GM18499 (cell line): ENCODE data around the gene ZNF326.
"Not testable (repeated sequence)": the region's sequence is repeated elsewhere in the genome, so short reads cannot be mapped to it uniquely, and the experiment has no call there.

Experiments used
- ATAC-seq: cut with Tn5 transposase; IDR thresholded peaks from one replicate; pipeline ENCODE4 v1.9.1; 2021; ENCODE audit warnings: moderate number of reproducible peaks; ENCODE audit not compliant: insufficient read depth, unreplicated experiment

Gene ZNF326

GRCh38 chr1:89995598-89996449, 914 bp downstream of the ZNF326 start:
- no peak for ATAC-seq

GRCh38 chr1:89996450-89997110, 1.7 kb downstream of the ZNF326 start:
- no peak for ATAC-seq

GRCh38 chr1:89997152-89997551, 2.2 kb downstream of the ZNF326 start:
- not testable (repeated sequence) for ATAC-seq

DNA sequence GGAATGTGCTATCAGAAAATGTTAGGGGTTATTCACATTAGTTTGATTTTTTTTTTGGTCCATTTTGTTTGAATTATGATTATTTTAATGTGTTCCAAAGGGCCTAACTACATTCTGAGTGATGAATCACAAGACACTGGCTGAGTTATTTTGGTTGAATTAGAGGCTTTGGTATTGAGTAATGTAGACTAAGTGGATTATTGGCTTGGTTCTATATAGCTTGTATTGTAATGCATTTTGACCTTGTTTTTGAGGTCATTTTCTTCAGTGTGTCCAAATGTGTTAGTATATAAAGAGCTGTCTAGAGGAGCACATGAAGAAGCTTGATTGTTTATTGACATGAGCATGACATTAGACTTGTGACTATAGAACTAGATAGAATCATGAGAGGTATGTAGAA, 3.4 kb downstream of the ZNF326 start:
- ATAC-seq = no peak

- no peak for ATAC-seq
Measured at GRCh38 chr1:89999208-89999607, 4.3 kb downstream of the ZNF326 start.

DNA sequence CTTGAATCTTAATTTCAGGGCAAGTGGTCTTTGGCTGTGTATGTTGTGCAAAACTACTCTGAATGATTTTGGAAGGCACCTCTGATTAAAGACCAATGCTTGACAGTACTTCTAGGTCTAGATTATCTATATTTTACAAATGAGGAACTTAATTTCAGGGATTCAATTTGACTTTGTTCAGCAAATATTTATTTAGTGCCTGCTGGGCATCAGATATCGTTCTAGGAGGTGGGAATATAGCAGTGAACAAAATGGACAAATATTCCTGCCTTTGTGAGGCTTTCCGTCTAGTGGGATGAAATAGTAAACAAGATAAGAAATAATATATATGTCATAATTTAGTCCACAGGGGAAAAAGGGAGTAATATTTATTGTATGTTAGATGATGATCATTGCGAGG, 4.7 kb downstream of the ZNF326 start:
- ATAC-seq = no peak

GRCh38 chr1:90000934-90001676, 6.2 kb downstream of the ZNF326 start:
- ATAC-seq = peak; percentile 54

DNA sequence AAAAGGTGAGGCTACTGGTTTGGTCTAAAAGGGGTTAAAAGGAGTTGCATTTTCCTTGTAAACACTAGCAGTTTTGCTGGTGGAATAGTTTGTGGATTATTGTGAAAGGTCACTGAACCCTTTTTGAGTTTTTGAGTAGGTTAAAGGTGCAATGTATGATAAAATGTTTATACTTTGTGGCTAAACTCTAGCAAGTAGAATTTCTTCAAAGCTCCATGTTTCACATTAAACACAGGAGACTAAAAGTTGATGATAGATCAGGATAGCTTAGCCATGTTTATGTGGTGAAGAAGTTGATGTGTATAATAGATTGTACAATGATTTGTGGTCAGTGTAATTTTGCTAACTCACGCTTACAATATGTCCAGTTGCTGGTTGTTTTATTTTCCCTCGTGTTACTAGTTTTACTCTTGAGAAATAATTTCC, 13.1 kb downstream of the ZNF326 start:
- ATAC-seq = no peak

GRCh38 chr1:90012300-90012699, 17.4 kb downstream of the ZNF326 start:
- no peak for ATAC-seq

DNA sequence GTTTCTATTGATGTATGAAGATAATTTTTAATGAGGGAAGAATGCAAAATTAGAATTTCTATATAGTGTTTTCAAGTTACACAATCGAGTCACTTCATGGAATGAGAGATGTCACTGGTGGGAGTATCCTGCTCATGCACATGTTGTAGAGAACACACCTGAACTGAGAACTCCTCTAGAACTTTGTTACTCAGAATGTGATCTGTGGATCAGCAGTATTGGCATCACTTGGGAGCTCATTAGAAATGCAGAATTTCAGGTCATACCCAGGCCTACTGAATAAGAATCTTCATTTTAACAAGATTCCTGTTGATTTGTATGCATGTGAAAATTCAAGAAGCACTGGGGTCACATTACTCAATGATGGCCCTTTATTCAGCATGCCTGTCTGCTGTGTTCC, 28.8 kb downstream of the ZNF326 start:
- no peak for ATAC-seq

DNA sequence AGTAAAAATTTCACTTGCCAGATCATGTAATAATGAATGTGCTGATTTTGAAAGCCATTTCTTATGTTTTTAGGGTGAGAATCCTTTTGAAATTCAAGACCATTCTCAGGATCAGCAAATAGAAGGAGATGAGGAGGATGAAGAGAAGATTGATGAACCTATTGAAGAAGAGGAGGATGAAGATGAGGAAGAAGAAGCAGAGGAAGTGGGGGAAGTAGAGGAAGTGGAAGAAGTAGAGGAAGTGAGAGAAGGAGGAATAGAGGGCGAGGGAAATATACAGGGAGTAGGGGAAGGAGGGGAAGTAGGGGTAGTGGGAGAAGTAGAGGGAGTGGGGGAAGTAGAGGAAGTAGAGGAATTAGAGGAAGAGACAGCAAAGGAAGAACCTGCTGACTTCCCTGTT, 32.4 kb downstream of the ZNF326 start:
- no peak for ATAC-seq

DNA sequence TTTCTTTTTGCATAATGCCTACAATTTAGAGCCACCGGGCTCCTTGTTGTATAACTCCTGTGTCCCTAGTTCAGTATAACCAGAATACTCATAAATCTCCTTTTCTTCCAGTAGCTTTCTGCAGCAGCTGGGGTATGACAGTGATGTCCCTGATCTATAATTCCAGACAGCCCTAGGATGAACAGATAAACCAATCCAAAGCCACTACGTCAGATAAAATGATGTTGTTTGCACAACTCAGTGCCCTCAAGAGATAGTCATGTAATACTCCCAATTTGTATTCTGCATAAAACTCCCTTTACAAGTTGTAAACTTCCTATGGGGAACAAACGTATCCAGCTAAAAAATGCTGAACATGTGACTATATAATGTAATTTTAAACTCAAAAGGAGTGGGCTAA, 44.7 kb downstream of the ZNF326 start:
- ATAC-seq = no peak

DNA sequence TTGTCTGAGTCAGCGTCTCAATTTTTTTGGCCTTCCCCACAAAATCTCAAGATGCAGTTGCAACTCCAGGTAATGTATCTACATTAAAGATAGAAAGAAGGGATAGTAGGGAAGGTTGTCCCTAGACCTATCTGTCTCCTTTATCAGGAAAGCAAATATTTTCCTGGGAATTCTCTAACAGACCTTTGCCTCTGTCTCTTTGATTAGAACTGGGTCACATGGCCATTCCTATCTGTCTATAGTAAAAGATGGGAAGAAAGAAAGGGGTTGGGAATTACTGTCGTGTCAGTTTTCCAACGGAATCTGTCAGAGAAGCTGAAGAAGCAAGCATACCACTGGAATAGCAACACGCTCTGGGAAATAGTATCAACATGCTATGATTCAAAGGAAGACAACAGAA, 48.7 kb downstream of the ZNF326 start:
- no peak for ATAC-seq

- ATAC-seq = no peak
Measured at GRCh38 chr1:90044346-90044745, 49.4 kb downstream of the ZNF326 start.

DNA sequence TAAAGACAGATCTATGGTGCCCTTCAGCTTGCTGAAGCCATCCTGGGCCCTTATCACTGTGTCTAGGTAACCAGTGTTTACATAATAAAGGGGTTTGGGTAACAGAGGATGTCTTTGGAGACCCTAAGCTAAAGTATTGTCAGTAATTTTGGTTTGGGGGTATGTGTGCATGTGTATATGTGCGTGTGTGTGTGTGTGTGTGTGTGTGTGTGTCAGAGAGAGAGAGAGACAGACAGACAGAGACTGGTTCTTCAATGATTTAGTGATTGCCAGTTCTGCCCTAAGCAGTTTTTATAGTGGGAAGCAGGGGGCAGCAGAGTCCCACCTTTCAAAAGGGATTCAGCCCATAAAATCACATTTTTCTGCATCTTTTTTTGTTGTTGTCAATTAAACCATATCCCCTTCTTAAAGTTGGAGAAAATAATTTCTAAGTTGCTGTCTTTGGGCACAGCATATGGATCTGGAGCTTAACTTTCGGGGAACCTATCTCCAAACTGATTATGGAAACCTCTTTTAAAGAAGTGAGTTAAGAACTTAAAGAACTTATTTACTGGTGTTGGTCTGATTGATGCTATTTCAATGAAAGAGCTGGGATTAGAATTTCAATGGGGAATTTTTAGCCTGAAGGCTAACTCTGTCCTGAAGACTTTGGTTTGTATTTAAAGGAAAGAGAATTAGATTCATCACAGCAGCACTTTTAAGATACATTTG, 51.1 kb downstream of the ZNF326 start:
- ATAC-seq = no peak

- no peak for ATAC-seq
Measured at GRCh38 chr1:90046635-90047034, 51.7 kb downstream of the ZNF326 start.

DNA sequence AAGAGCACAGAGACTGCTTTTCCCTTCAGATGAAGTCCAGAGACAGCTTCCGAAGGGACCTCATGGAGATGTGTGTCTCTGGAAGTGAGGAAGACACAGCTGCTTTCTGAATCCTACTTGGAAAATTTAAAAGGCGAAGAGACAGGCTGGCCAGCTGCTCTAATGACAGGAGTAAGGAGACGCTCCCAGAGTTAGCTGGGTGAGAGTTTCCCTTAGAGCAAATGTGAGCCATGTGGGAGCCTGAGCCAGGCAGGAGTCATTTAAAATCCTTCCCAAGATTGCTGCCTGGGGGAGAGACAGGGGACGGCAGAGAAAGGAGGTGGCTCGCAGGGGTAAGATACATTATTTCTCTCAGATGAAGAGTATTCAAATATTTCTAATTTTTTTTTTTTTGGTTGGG, 53.1 kb downstream of the ZNF326 start:
- no peak for ATAC-seq

DNA sequence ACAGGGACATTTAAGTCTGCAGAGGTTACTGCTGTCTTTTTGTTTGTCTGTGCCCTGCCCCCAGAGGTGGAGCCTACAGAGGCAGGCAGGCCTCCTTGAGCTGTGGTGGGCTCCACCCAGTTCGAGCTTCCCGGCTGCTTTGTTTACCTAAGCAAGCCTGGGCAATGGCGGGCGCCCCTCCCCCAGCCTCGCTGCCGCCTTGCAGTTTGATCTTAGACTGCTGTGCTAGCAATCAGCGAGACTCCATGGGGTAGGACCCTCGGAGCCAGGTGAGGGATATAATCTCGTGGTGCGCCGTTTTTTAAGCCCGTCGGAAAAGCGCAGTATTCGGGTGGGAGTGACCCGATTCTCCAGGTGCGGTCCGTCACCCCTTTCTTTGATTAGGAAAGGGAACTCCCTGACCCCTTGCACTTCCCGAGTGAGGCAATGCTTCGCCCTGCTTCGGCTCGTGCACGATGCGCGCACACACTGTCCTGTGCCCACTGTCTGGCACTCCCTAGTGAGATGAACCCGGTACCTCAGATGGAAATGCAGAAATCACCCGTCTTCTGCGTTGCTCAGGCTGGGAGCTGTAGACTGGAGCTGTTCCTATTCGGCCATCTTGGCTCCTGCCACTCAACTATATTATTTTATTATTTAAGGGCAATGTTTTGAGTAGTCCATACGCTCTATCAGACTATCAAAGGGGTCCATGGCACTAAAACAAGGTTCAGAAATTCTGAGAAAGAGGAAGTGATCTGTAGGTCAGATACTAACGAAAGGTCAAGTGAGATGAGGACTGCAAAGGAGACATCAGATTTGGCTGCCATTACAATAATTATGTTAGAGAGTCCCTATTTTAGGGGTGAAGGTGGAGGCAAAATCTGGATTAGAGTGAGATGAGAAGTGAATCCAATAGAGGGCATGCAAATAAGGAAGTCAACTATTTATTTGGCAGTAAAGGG, 68.1 kb downstream of the ZNF326 start:
- ATAC-seq = not testable (repeated sequence)

GRCh38 chr1:90064109-90064508, 69.2 kb downstream of the ZNF326 start:
- ATAC-seq = not testable (repeated sequence)
